Transverse colon (tissue), 4 donors: ENCODE data around the gene NISCH. TPM values are rescaled to one million over a fixed set of nuclear protein-coding genes. Genes with fewer than 3 reads are reported as not detected.

Experiments
- DNase-seq: peaks from one replicate; pipeline ENCODE4 v3.0.0-alpha.2; 2019
- H3K27ac ChIP-seq, 4 donors: fragments of 200-600 bp; sonication (generic); 2 replicates each; pipeline ENCODE4 v1.5.1; 2016 to 2018; ENCODE audit warnings: inconsistent platforms in 4 of 4
- H3K27me3 ChIP-seq: fragments of 200-600 bp; sonication (generic); 2 replicates; pipeline ENCODE4 v1.5.1; 2017; ENCODE audit warnings: inconsistent platforms
- H3K36me3 ChIP-seq, 4 donors: fragments of 200-600 bp; sonication (generic); 2 replicates each; pipeline ENCODE4 v1.5.1; 2017 to 2019; ENCODE audit warnings: inconsistent platforms in 4 of 4
- H3K4me1 ChIP-seq, 4 donors: fragments of 200-600 bp; sonication (generic); 2 replicates each; pipeline ENCODE4 v1.5.1; 2017 to 2020; ENCODE audit warnings: inconsistent platforms in 4 of 4
- H3K4me3 ChIP-seq, 4 donors: fragments of 200-600 bp; sonication (generic); 1 replicate in 1 of 4; 2 replicates in 3 of 4; pipeline versions ENCODE4 v1.5.1 to v1.6.1; 2017 to 2019; ENCODE audit warnings: inconsistent platforms in 4 of 4
- H3K9me3 ChIP-seq, 2 donors: fragments of 200-600 bp; sonication (generic); 2 replicates each; pipeline ENCODE4 v1.5.1; 2017 to 2019; ENCODE audit warnings: inconsistent platforms in 2 of 2
- CTCF ChIP-seq, 5 experiments: fragments of 200-600 bp in 3 of 5; fragments of 450-650 bp in 2 of 5; sonication (generic) in 3 of 5; IDR thresholded peaks; 1 replicate in 2 of 5; 2 replicates in 3 of 5; pipeline ENCODE4 v1.5.1; 2016 to 2017; ENCODE audit warnings: antibody characterized with exemption in 5 of 5, inconsistent platforms in 3 of 5, mild to moderate bottlenecking in 2 of 5, moderate library complexity in 1 of 5
- EP300 ChIP-seq: sonication (generic); formaldehyde crosslinking; IDR thresholded peaks from one replicate; pipeline ENCODE4 v1.6.1; 2017; ENCODE audit warnings: antibody characterized with exemption, low read depth
- POLR2A ChIP-seq: fragments of 450-650 bp; IDR thresholded peaks from one replicate; pipeline ENCODE4 v1.6.1; 2016; ENCODE audit warnings: antibody characterized with exemption, mild to moderate bottlenecking, moderate library complexity
- POLR2AphosphoS5 ChIP-seq, 3 donors: sonication (generic); formaldehyde crosslinking; IDR thresholded peaks; one replicate each; pipeline ENCODE4 v1.6.1; 2016; ENCODE audit warnings: antibody characterized with exemption in 3 of 3
- WGBS, 2 donors: methylation state at CpG; one replicate each; pipeline ENCODE4 v1.1.5; 2018; ENCODE audit warnings: low coverage in 1 of 2; 5-methylcytosine and 5-hydroxymethylcytosine counted together
- in situ Hi-C, 4 donors: fragments of 200-750 bp; cut with MboI; loops; one replicate each; pipeline versions ENCODE4 v1.15.0 to v1.15.1; 2017; ENCODE audit warnings: low sequenced_read_pairs in 3 of 4, low pct_ligation_motif_present in 1 of 4, low pct_unique_long_range_greater_than_20kb in 1 of 4
- intact Hi-C: fragments of 100-400 bp; cut with DNase I; formaldehyde crosslinking; loops from one replicate; pipeline ENCODE4 v1.15.1; 2023; ENCODE audit warnings: low total_unique reads
- total RNA-seq, 4 donors: library from RNA; depleted of rRNA; stranded (reverse); fragments of >200 nt; gene quantifications; one replicate each; pipeline ENCODE4 v1.1.0, GENCODE V29; 2016

NISCH gene
- total RNA-seq, 4 donors from 2014 or later = 72.0 to 137 (median 98.6) TPM

- in situ Hi-C loops (no loop called here), intact Hi-C loops (no loop called here)
- 1% methylated on average over 21 of the region's 91 CpGs; no CpG with 5 or more reads in 1 of the 2 donors for WGBS, 2 donors
- Histone ChIP-seq H3K36me3 (no peaks in the 10 kb centered on the region), H3K9me3 (no peaks in the 10 kb centered on the region), H3K4me1 (peaks cover 19 to 48% (median 33%) of the 10 kb centered on the region in 4 donors), H3K27me3 (no peaks in the 10 kb centered on the region), H3K27ac (peak within 1 kb of the TSS; percentile 70 to 92 (median 74)), H3K4me3 (peak within 1 kb of the TSS; percentile 52 to 81 (median 66))
- DNase-seq = peak; percentile 80
- TF ChIP-seq POLR2AphosphoS5 (IDR thresholded peaks at IDR 0.05) = peak in 1 of 3 donors; percentile 56
- TF ChIP-seq POLR2A = no peak
- no peak for TF ChIP-seq EP300
Measured at GRCh38 chr3:52533623-52534280, 78.3 kb downstream of the NISCH start, which contains the start of gene NT5DC2. Gene NT5DC2 (minus strand): TSS chr3:52533857. CDS start chr3:52533737, 120 bp downstream.

- intact Hi-C loops (no loop called here), in situ Hi-C loops (no loop called here)
- no peaks in the 10 kb centered on the region for H3K36me3 ChIP-seq
- H3K27ac ChIP-seq = peak overlapping the region; percentile 70 to 92 (median 74)
- H3K4me3 ChIP-seq = peak overlapping the region; percentile 43 to 81 (median 53)
- TF ChIP-seq POLR2AphosphoS5 (IDR thresholded peaks at IDR 0.05) (no peak), EP300 (no peak), CTCF (IDR thresholded peaks at IDR 0.05) (no peak), POLR2A (no peak)
- DNase-seq = no peak
- H3K27me3 ChIP-seq = no peaks in the 10 kb centered on the region
- H3K9me3 ChIP-seq = no peaks in the 10 kb centered on the region
- H3K4me1 ChIP-seq = peaks cover 19 to 52% (median 41%) of the 10 kb centered on the region in 4 donors
- 66 to 70% methylated on average over 4 to 55 of the region's 57 CpGs for WGBS, 2 donors
Measured at GRCh38 chr3:52534281-52535183, 79.1 kb downstream of the NISCH start.

- Histone ChIP-seq H3K27ac (peak overlapping the region; percentile 47 to 92 (median 68)), H3K4me3 (peak overlapping the region in 3 of 4 donors; percentile 16 to 53 (median 39)), H3K4me1 (peaks cover 19 to 56% (median 42%) of the 10 kb centered on the region in 4 donors), H3K36me3 (no peaks in the 10 kb centered on the region), H3K27me3 (no peaks in the 10 kb centered on the region), H3K9me3 (no peaks in the 10 kb centered on the region)
- in situ Hi-C loops = no loop called here
- 77 to 82% methylated on average over 10 to 19 of the region's 19 CpGs for WGBS, 2 donors
- no peak for DNase-seq
- intact Hi-C loops = no loop called here
- TF ChIP-seq POLR2AphosphoS5 (IDR thresholded peaks at IDR 0.05) (no peak), POLR2A (no peak), CTCF (IDR thresholded peaks at IDR 0.05) (no peak), EP300 (no peak)
Measured at GRCh38 chr3:52535411-52536111, 80.2 kb downstream of the NISCH start.

GRCh38 chr3:52536112-52536368 is 80.6 kb downstream of the NISCH start:
- Histone ChIP-seq H3K36me3 (peaks cover 0 to under 1% (median 0%) of the 10 kb centered on the region in 4 donors), H3K4me3 (peak overlapping the region in 3 of 4 donors; percentile 16 to 53 (median 39)), H3K27me3 (no peaks in the 10 kb centered on the region), H3K27ac (peak overlapping the region; percentile 47 to 92 (median 68)), H3K9me3 (no peaks in the 10 kb centered on the region), H3K4me1 (peaks cover 19 to 56% (median 42%) of the 10 kb centered on the region in 4 donors)
- DNase-seq = no peak
- TF ChIP-seq POLR2AphosphoS5 (IDR thresholded peaks at IDR 0.05) (no peak), EP300 (no peak), CTCF (IDR thresholded peaks at IDR 0.05) (no peak), POLR2A (no peak)
- WGBS, 2 donors = 8 to 9% methylated on average over 4 to 9 of the region's 9 CpGs
- intact Hi-C loops (no loop called here), in situ Hi-C loops (no loop called here)
